Glutamatergic neuron (in vitro differentiated cells): Measurements from ENCODE around the gene SERPINA9. TPM values are rescaled to one million over a fixed set of nuclear protein-coding genes. Genes with fewer than 3 reads are reported as not detected.

ENCODE experiments used
- DNase-seq: peaks from one replicate; pipeline ENCODE4 v3.0.0; 2022
- H3K27ac Mint-ChIP-seq: one replicate; pipeline ENCODE4 v1.8.0; 2020; ENCODE audit warnings: mild to moderate bottlenecking, mixed read lengths, inconsistent platforms; ENCODE audit not compliant: unreplicated experiment
- H3K27me3 Mint-ChIP-seq: one replicate; pipeline ENCODE4 v1.8.0; 2020; ENCODE audit warnings: mild to moderate bottlenecking, moderate library complexity, mixed read lengths, inconsistent platforms; ENCODE audit not compliant: unreplicated experiment
- H3K36me3 Mint-ChIP-seq: one replicate; pipeline ENCODE4 v1.8.0; 2020; ENCODE audit warnings: mild to moderate bottlenecking, mixed read lengths, inconsistent platforms; ENCODE audit not compliant: unreplicated experiment
- H3K4me1 Mint-ChIP-seq: one replicate; pipeline ENCODE4 v1.8.0; 2020; ENCODE audit warnings: mild to moderate bottlenecking, low read depth, mixed read lengths, inconsistent platforms; ENCODE audit not compliant: unreplicated experiment
- H3K4me3 Mint-ChIP-seq: one replicate; pipeline ENCODE4 v1.8.0; 2020; ENCODE audit warnings: mild to moderate bottlenecking, mixed read lengths, inconsistent platforms; ENCODE audit not compliant: unreplicated experiment
- H3K9me3 Mint-ChIP-seq: one replicate; pipeline ENCODE4 v1.8.0; 2020; ENCODE audit warnings: mild to moderate bottlenecking, moderate library complexity, mixed read lengths, inconsistent platforms; ENCODE audit not compliant: unreplicated experiment
- CTCF ChIP-seq: fragments of 200-600 bp; sonication (generic); IDR thresholded peaks from one replicate; pipeline ENCODE4 v1.5.0; 2021; ENCODE audit not compliant: partially characterized antibody, unreplicated experiment
- total RNA-seq: library from RNA; stranded (reverse); fragmentation: NEBNext Ultra II Directional; extraction: Animal tissue kit (Norgen Biotek cat#: 25700); gene quantifications from one replicate; pipeline ENCODE4 v1.2.1, GENCODE V29; 2021; ENCODE audit not compliant: unreplicated experiment

Gene SERPINA9
- total RNA-seq, 1 donor from 2014 or later: not detected

- Mint-ChIP-seq H3K36me3 (peaks cover 4% of the 10 kb centered on the region), H3K27ac (no peak overlapping the region), H3K27me3 (peaks cover 9% of the 10 kb centered on the region), H3K4me1 (peaks cover 4% of the 10 kb centered on the region), H3K9me3 (peaks cover 2% of the 10 kb centered on the region), H3K4me3 (no peak overlapping the region)
- DNase-seq: no peak
- no peak for TF ChIP-seq CTCF
These were observed 25.3 kb downstream of the SERPINA9 start for GRCh38 chr14:94450722-94451090.

DNA sequence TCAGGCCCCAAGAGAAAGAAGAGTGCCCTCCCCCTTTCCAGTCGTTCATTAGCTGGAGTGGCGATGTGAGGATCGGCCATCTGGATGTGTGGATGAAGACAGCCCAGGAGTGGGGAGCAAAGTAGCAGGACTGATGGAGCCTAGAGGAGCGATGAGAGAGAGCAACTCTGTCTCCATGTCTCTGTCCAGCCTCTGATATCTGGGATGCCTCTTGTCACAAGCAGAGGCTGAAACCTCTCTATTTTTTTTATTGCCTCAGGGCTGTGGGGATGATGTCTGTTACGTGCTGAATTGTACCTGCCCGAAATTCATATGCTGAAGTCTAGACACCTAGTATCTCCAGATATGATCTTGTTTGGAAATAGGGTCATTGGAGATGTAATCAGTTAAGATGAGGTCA lies 26.1 kb downstream of the SERPINA9 start:
- Mint-ChIP-seq H3K4me3 (no peak overlapping the region), H3K4me1 (peaks cover 4% of the 10 kb centered on the region), H3K36me3 (peaks cover 4% of the 10 kb centered on the region), H3K9me3 (peaks cover 1% of the 10 kb centered on the region), H3K27me3 (peaks cover 9% of the 10 kb centered on the region), H3K27ac (no peak overlapping the region)
- DNase-seq: no peak
- no peak for TF ChIP-seq CTCF

DNA sequence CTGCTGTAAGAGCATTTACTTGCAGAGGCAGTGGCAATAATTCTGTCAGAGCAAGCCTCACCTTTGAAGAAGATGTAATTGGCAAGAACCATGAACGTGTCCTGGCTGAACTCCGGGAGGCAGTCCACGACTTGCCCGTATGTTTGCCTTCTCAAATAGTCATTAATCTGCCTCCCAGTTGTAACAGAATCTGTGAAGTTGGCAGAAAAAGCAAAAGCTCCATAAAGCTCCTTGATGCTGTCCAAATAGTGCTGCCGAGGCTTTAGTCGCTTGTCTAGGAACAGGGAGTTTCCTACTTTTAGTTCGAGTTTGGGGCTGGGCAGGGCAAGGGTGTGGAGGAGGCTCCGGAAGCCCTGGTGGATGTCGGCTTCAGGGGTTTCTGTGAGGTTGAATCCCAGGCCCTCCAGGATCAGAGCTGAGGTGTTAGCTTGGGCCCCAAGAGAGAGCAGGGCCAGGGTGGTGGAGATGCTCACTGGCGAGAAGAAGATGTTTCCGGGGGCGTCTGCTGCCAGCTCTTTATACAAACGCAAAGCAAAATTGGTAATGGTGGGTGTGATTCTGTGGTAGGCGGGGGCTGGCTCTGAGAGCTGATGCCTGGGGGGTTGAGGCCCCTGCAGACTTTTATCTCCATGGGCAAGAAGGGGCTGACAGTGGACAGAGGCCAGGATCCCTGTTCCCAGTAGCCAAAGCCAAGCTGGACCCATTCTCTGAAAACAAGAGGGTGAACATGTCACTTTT lies 27.8 kb downstream of the SERPINA9 start:
- no peak overlapping the region for H3K4me3 Mint-ChIP-seq
- H3K27ac Mint-ChIP-seq: no peak overlapping the region
- no peaks in the 10 kb centered on the region for H3K9me3 Mint-ChIP-seq
- H3K27me3 Mint-ChIP-seq: peaks cover 11% of the 10 kb centered on the region
- no peak for DNase-seq
- H3K4me1 Mint-ChIP-seq: peaks cover 4% of the 10 kb centered on the region
- no peak for TF ChIP-seq CTCF
- peaks cover 4% of the 10 kb centered on the region for H3K36me3 Mint-ChIP-seq

DNA sequence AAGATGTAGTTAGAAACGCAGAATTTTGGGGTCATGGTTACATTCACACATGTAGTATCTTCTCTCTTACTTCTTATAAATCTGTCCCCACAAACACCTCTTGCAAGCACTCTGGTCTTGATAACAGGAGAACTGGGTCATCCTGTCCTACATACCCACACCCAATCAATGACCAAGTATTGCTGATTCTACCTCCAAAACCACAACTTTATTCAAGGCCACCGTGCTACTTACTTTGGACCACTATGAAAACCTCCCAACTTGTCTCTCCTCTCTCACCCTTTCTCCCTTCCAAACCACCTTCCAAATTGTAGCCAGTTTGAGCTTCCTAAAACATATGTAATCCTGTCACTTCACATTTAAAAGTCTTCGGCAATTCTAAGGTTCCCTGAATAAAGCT lies 28.8 kb downstream of the SERPINA9 start:
- H3K36me3 Mint-ChIP-seq: peaks cover 4% of the 10 kb centered on the region
- H3K4me3 Mint-ChIP-seq: no peak overlapping the region
- no peak for DNase-seq
- no peak for TF ChIP-seq CTCF
- no peak overlapping the region for H3K27ac Mint-ChIP-seq
- H3K27me3 Mint-ChIP-seq: peaks cover 9% of the 10 kb centered on the region
- peaks cover 1% of the 10 kb centered on the region for H3K4me1 Mint-ChIP-seq
- H3K9me3 Mint-ChIP-seq: no peaks in the 10 kb centered on the region

- Mint-ChIP-seq H3K27me3 (peaks cover 9% of the 10 kb centered on the region), H3K9me3 (no peaks in the 10 kb centered on the region), H3K36me3 (peaks cover 4% of the 10 kb centered on the region), H3K4me3 (no peak overlapping the region), H3K27ac (no peak overlapping the region), H3K4me1 (peaks cover 1% of the 10 kb centered on the region)
- DNase-seq: no peak
- TF ChIP-seq CTCF: no peak
These were observed 29.9 kb downstream of the SERPINA9 start for GRCh38 chr14:94446126-94446525.
